Testis (tissue), 2 donors: ENCODE results near the gene C12orf57.

Experiments used
- CTCF ChIP-seq, 3 experiments: fragments of 450-650 bp in 2 of 3; fragments of 200-600 bp in 1 of 3; sonication (generic) in 1 of 3; IDR thresholded peaks; one replicate each; pipeline ENCODE4 v1.5.1; 2016 to 2019; ENCODE audit warnings: antibody characterized with exemption in 3 of 3, mild to moderate bottlenecking in 2 of 3, moderate library complexity in 1 of 3
- POLR2A ChIP-seq: fragments of 450-650 bp; IDR thresholded peaks from one replicate; pipeline ENCODE4 v1.6.1; 2017; ENCODE audit warnings: antibody characterized with exemption, mild to moderate bottlenecking, moderate library complexity

GRCh38 chr12:6957741-6958608, 14.2 kb downstream of the C12orf57 start:
- TF ChIP-seq CTCF (IDR thresholded peaks at IDR 0.05), result no peak
- no peak for TF ChIP-seq POLR2A
